GM20431 (cell line): ENCODE results near the gene SLC25A18.

Experiments used
- in situ Hi-C: fragments of 300-500 bp; cut with MseI, MboI; formaldehyde crosslinking; loops from one replicate; pipeline ENCODE4 v1.15.0; 2020; ENCODE audit warnings: low sequenced_read_pairs; ENCODE audit not compliant: unreplicated experiment

Gene SLC25A18, protein sequence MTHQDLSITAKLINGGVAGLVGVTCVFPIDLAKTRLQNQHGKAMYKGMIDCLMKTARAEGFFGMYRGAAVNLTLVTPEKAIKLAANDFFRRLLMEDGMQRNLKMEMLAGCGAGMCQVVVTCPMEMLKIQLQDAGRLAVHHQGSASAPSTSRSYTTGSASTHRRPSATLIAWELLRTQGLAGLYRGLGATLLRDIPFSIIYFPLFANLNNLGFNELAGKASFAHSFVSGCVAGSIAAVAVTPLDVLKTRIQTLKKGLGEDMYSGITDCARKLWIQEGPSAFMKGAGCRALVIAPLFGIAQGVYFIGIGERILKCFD

DNA sequence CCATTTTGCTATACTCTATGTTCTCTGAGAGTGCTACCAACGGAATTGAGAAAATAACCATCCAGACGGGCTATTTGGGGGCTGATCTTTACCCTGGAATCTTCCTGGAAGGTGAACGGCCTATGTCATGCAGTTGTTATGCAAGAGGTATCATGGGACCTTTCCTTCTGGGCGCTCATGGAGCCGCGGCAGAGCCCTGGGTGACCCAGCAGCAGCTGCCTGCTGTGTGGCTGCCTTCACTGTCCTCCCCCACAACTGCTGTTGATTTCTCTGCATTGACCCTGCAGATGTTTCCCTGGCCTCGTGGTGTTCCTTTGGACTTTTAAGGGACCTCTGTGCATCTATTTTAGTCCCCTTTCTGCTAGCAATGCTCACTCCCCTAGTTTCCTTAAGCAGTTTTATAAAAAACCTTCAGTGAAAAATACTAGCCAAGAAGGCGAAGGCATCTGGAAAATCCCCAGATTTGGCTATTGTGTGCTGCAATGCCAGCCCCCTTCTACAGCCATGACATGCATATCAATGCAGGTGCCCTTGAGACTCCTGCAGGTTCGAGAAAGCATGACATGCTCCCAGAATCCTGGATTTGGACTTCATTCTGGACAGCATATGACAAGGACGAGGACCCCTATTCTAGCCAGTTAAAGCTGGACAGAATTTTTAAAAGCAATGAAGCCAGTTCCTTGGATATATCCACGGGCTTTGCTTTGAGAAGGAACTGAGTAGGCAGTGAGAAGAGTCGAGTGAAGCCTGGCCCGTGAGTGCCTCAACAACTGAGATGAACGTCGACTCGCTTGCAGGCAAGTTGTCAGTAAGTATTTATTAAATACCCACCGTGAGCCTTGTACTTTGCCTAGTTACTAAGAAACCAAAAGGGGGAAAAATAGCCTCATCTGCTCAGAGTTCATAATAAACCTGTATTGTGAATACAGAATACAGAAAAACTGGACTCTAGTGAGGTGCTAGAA lies at the start of gene SLC25A18:
Gene SLC25A18 (plus strand): TSS at position 593 of the 965 bp plus-strand sequence. CDS start 16,447 bp downstream, outside the sequence.
- in situ Hi-C loops: loop anchor here (25.0 kb wide), 1 partner anchor 324 kb away; no protein-coding TSS in a partner anchor

DNA sequence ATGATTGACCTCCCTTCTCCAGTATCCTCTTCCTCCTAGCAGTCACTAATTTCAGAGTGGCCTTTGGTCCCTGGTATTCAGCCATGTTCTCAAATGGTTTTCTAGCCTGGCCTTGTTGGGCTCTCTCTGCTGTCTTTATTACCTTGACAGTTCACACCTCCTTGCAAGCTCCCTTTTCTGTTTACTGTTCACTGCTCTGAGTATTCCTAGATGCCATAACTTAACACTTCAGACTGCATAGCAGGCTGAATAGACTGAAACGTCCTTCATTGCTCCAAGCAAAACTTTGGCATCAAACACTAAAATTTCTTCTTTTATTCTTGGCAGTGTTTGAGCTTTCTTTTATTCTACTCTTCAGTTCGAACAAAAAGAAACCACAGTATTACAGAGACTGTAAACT lies 49.7 kb upstream of the SLC25A18 start:
- in situ Hi-C loops: loop anchor here (25.0 kb wide), 1 partner anchor 576 kb away; no protein-coding TSS in a partner anchor

DNA sequence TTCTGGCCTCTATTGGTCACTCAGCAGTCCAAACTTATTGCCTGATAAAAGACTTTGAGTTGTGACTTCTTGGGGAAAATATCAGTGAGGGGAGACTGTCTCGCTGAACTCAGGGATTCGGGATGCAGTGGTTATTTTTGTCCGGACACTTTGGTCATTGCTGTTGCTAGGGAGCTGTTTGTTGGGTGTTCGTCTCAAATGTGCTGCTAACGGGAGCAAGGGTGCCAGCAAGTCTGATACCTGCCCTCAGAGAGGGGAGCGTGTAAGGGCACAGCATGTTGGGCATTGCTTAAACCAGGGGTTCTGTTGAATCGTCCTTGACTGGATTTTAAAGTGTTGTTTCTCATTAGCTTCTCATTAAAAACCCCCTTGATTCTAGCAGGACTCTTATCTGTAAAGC lies 49.2 kb upstream of the SLC25A18 start:
- in situ Hi-C loops: loop anchor here (25.0 kb wide), 1 partner anchor 577 kb away; no protein-coding TSS in a partner anchor

DNA sequence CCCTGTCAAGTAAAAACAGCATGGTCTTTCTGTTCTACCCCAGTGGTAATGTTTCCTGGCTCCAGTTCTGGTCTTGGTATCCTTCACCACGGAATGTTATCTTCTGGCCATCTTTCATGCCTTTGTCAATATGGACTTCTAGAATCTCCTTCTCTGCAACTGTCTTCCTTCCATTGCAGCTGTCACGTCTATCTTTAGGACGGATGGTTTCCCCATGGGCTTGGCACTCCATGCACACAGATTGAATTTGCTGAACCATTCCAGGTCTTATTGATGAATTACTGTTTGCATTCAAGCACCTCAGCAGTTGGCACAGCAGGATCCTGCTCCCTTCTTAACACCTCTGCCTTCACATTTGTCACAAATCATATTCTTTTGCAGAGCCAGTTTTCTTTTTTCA lies 44.9 kb upstream of the SLC25A18 start:
- in situ Hi-C loops: loop anchor here (25.0 kb wide), 1 partner anchor 581 kb away; no protein-coding TSS in a partner anchor

DNA sequence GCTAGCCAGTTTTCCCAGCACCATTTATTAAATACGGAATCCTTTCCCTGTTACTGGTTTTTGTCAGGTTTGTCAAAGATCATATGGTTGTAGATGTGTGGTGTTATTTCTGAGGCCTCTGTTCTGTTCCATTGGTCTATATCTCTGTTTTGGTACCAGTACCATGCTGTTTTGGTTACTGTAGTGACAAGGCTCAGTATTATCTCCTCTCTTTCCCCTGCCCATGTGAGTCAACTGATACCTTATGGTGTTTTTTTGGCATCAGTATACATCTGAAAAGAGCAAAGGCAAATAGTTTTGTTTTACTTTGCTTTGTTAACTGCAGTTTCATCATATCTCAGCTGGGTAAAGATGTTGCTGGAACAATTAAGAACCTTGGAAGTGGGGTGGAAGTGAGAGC lies 41.3 kb upstream of the SLC25A18 start:
- in situ Hi-C loops: loop anchor here (25.0 kb wide), 1 partner anchor 585 kb away; no protein-coding TSS in a partner anchor

DNA sequence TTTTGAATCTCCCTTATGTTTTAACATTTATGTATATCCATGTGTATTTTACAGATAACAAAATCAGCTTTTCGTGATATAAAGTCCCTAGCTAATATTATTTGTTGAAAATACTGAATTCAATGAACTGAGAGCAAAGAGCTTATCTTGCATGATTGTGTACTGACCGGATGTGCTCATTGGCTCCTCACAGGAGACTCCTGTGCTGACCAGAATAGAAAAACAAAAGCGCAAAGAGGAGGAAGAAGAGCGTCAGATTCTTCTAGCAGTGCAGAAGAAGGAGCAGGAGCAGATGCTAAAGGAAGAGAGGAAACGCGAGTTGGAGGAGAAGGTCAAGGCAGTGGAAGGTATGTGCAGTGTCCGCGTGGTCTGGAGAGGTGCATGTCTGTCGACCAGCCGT lies 39.4 kb upstream of the SLC25A18 start:
- in situ Hi-C loops: loop anchor here (25.0 kb wide), 1 partner anchor 587 kb away; no protein-coding TSS in a partner anchor

DNA sequence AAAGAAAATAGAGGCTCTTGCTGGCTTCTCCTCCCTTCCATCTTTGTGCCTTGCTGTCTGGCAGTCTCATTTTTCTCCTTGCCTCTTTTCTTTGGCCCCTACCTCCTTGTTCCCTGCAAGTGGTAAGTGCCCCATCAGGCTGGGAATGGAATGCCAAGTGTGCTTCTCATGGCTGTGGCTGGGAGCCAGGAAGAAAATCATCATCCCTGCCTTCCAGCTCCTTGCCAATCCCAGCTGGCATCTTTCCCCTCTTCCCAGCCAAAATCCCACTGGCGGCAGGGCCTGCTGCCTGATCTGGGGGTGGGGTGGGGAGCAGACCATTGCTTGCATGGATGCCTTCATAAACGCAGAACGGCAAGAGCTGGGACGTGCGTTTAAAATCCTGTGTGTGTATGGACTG lies 27.0 kb upstream of the SLC25A18 start:
- in situ Hi-C loops: no loop called here

DNA sequence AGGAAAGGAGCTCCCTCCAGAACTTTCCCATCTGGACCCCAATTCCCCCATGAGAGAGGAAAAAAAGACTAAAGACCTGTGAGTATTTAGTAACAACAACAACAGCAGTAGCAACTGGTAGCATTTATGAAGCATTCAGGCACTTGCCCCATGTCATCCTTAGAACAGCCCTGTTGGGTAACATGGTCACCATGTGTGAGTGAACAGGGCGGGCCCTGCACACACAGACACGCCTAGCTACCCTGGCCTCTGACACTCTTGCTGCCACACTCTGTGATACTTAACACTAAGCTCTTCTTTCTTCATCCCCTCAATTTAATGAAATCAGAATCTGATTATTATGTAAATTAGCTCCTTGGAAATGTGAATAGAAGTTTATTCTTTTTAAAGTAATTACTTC lies 26.1 kb upstream of the SLC25A18 start:
- in situ Hi-C loops: no loop called here

DNA sequence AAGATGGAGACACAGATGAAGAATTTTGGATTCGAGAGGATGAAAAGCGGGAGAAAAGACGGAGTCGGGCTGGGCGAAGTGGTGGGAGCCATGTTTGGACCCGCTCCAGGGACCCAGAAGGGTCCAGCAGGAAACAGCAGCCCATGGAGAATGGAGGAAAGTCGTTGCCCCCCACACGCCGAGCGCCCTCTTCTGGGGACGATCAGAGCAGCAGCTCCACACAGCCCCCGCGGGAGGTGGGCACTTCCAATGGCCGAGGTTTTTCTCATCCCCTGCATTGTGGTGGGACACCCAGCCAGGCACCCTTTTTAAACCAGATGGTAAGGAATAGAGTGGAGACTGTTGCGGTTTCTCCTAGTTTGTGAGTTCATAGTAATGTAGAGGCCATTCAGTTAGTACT lies 22.8 kb upstream of the SLC25A18 start:
- in situ Hi-C loops: no loop called here

DNA sequence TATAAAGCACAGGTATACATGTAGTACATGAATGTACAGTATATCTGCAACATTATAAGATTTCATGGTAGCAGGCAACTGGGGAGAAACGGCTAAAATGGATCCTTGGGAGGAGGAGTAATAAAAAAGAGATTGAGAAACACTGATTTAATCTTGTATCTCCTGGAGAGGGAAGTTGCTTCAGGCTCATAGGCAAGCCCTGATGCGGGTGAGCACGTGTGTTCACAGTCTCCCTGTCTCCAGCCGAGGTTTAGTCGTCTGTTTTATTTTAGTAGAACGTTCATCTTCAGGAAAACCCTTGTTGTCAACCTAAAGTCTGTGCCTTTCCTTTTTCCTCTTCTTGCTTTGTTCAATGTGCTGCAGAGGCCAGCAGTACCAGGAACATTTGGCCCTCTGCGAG lies 21.8 kb upstream of the SLC25A18 start:
- in situ Hi-C loops: no loop called here

DNA sequence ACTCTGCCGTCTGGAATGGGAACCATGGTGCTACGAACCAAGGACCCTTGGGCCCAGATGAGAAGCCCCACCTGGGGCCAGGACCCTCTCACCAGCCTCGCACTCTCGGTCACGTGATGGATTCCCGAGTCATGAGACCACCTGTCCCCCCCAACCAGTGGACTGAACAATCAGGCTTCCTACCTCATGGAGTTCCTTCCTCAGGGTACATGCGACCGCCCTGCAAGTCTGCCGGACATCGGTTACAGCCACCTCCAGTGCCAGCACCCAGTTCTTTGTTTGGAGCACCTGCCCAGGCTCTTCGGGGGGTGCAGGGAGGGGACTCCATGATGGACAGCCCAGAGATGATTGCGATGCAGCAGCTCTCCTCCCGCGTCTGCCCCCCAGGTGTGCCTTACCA lies 20.8 kb upstream of the SLC25A18 start:
- in situ Hi-C loops: no loop called here

DNA sequence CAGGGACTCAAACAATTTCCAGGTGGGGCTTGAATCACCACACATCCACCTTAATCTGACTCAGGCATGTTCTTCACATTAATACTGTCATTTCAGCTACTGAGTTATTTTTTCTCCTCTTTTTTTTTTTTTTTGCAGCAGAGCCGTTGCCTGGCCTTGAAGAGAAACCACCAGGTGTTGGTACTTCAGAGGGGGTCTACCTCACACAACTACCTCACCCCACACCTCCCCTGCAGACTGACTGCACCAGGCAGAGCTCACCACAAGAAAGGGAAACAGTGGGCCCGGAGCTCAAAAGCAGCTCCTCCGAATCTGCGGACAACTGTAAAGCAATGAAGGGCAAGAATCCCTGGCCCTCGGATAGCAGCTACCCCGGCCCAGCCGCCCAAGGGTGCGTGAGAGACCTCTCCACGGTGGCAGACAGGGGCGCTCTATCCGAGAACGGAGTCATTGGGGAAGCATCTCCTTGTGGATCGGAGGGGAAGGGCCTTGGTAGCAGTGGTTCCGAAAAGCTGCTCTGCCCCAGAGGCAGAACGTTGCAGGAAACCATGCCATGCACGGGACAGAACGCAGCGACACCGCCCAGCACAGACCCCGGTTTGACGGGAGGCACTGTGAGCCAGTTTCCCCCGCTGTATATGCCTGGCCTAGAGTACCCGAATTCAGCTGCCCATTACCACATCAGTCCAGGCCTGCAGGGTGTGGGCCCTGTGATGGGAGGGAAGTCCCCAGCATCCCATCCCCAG lies 15.1 kb upstream of the SLC25A18 start:
- in situ Hi-C loops: no loop called here

DNA sequence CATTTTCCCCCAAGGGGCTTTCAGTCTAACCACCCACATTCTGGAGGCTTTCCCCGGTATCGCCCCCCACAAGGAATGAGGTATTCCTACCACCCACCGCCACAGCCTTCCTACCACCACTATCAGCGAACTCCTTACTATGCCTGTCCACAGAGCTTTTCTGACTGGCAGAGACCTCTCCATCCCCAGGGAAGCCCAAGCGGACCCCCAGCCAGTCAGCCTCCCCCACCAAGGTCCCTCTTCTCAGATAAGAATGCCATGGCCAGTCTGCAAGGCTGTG lies 14.6 kb upstream of the SLC25A18 start:
- in situ Hi-C loops: no loop called here

DNA sequence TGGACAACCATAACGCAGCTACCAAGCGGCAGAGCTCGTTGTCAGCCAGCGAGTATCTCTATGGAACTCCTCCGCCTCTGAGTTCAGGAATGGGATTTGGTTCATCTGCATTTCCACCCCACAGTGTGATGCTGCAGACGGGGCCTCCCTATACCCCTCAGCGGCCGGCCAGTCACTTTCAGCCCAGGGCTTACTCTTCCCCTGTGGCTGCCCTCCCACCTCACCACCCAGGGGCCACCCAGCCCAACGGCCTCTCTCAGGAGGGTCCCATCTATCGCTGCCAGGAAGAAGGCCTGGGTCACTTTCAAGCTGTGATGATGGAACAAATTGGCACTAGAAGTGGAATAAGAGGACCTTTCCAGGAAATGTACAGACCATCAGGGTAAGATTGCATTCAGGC lies 14.1 kb upstream of the SLC25A18 start:
- in situ Hi-C loops: no loop called here

DNA sequence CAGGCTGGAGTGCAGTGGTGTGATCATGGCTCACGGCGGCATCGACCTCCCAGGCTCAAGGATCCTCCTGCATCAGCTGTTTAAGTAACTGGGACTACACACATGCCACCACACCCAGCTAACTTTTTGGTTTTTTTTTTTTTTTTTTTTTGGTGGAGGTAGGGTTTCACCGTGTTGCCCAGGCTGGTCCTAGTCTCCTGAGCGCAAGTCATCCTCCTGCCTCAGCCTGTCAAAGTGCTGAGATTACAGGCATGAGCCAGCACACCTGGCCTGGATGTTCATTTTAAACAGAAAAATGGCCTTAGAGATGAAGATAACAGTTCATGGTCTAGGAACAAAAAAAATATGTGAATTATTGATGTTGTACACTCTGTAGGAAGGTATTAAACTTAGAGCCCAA lies 13.6 kb upstream of the SLC25A18 start:
- in situ Hi-C loops: loop anchor here (25.0 kb wide), 1 partner anchor 338 kb away; no protein-coding TSS in a partner anchor

DNA sequence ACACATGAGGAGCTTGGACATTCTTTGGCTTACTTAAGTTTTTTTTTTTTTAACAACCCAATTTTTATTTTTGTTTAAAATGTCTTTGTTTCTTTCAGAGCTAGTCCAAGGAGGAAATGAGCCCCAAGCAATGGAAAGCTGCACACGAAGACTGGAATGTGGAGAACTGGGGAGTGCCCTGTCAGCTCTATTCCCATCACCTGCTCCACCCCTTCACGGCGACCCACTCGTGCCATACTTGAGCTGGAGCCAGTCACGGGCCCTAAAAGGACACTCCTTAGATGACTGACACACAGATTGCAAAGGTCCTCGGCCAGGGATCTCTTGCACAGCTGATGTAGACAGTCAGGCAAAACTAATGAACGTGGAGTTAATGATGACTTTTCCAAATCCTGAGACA lies 10.6 kb upstream of the SLC25A18 start:
- in situ Hi-C loops: loop anchor here (25.0 kb wide), 1 partner anchor 335 kb away; no protein-coding TSS in a partner anchor

DNA sequence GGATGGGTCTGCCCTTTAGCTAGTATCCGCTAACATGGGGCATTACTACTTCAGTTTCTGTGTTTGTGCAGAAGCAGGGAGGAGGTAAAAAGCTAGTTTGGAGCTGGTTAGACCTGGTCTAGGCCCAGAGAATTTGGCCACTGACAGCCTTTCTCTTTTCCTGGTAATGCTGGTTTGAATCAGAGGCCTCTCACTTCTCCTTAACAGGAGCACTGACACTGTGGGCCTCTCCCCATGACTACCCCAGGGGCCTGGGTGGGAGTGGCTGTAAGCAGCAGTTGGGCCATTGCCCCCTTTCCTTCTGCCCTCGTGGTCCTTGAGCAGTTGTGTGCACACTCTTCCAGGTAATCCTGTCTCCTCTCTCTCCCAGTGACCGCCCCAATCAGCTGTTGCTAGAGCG lies 8.5 kb upstream of the SLC25A18 start:
- in situ Hi-C loops: loop anchor here (25.0 kb wide), 1 partner anchor 332 kb away; no protein-coding TSS in a partner anchor

DNA sequence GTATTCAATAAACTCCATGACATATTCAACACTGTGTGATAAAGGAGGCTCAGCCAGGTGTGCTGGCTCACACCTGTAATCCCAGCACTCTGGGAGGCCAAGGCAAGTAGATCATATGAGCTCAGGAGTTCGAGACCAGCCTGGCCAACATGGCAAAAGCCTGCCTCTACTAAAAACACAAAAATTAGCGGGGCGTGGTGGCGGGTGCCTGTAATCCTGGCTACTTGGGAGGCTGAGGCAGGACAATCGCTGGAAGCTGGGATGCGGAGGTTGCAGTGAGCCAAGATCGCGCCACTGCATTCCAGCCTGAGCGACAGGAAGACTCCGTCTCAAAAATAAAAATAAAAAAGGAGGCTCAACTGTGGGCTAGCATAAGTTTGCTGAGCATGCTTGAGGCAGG lies 4.1 kb upstream of the SLC25A18 start:
- in situ Hi-C loops: loop anchor here (25.0 kb wide), 1 partner anchor 328 kb away; no protein-coding TSS in a partner anchor

DNA sequence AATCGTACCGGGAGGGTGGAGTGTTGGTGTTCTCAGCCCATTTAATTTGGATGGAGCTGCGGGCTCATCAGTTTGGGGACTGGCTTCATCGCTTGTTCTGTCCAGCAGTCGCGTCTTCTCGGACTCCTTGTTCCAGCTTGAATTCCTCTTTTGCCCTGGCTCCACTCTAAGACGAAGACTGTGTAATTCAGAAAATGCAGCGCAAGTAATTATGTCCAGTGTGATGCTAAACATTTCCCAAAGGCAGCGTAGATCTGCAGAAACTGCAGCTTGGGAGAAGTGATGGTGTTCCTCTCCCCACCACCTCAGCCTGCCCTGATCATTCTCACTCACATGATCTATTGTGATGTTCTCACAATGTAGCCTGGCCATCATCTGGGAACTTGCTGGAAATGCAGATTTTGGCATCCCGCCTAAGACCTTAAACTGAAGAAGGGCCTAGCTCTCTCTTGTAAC lies 666 bp downstream of the SLC25A18 start:
- in situ Hi-C loops: loop anchor here (25.0 kb wide), 1 partner anchor 323 kb away; no protein-coding TSS in a partner anchor
